Measurements from ENCODE around the gene TOB1.
"Not testable (repeated sequence)": the region's sequence is repeated elsewhere in the genome, so short reads cannot be mapped to it uniquely, and the experiment has no call there.

The TOB1 gene

GRCh38 chr17:50867363-50868139, 1.4 kb upstream of the TOB1 start:
- DNase-seq, result peak; percentile 94

- DNase-seq, result peak; percentile 74
These were observed 802 bp upstream of the TOB1 start for GRCh38 chr17:50866950-50867362.

DNA sequence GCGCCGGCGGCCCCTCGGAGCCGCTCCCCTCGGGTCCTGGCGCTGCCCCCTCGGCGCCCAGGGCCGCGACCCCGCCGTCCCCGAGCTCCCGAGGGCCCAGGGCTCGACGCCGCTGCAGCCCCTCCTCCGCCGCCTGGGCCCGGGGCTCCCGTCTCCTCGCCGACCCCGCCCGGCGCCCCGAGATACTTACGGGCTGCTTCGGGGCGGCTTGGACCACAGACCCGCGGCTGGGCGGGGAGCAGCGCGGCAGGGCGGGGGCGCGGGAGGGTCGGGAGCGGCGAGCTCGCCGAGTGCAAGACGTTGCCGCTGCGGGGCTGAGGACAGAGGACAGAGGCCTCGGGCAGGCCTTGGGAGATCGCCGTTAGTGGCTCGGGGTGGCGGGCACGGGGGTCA, 290 bp downstream of the TOB1 start:
- DNase-seq, result no peak

GRCh38 chr17:50865060-50865867, 890 bp downstream of the TOB1 start:
- peak; percentile 32 for DNase-seq

DNA sequence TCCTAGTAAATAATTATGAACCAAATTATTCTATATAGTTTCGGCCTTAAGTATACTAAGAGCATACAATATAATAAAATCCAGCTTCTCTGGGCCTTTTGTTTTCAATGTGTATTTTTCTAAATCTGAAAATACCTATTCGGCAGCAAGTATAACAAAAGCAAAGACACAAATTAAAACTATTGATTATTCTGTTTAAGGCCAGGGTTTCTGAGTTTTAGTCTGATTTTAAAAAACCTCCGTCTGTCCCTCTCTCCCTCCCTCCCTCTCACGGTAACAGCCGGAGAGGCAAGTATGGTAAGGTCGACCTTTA, 1.5 kb downstream of the TOB1 start:
- DNase-seq, result no peak

GRCh38 chr17:50863931-50864330, 2.2 kb downstream of the TOB1 start:
- DNase-seq, result no peak

DNA sequence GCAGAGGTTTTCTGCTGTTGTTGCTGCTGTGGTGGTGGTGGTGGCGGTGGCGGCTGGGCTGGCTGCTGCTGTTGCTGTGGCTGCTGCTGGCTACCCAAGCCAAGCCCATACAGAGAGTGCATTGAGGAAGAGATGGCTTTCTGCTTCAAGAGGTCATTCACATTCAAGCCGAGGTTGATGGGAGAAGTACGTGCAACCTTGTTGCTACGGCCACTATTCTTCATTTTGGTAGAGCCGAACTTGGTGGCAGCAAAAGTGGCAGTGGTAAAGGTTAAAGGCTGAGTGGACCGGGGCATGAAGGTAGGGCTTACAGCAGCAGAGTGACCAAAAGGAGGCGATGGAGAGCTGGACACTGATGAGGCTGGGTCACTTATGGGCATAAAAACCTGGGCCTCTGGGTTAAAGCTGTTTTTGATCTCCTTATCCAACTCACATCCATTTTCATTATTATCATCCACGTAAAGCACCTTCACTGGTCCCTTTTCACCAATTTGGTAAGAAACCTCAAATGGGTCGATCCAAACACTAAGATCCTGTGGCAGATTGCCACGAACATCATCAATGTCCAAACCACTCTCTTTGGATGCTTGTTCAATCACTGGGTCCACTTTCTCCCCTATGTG, 2.8 kb downstream of the TOB1 start:
- DNase-seq, result peak; percentile 36

DNA sequence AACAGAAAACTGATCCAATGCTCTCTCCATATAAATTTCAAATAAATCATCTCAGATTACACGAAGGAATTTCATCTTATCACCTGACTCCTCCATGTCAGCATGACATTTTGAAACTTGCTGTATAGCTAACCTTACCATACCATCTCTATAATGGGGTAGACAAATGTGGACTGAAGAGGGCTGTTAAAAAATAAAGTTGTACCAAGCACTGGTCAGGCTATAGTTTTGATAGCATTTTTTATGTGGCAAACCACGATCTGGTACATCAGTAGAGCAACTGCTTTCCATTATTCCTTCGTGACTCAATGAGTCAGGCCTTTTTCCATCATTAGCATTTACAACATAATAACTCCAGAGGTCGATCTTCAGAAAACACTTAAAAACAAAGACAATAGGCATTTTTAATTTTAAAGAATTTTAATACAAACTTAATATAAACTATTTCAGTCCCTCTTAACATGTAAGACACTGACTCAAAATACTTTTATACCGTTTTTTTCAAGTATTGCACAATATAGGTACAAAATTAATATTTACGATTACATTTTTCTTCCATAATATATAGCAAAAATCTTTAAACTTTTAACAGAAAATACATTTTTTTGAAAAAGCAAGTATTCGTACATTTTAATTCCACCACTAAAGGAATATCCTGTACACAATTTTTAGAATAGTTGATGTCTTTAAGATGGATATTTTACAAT, 4.2 kb downstream of the TOB1 start:
- DNase-seq, result no peak

GRCh38 chr17:50861334-50861676, 4.8 kb downstream of the TOB1 start:
- DNase-seq, result no peak

GRCh38 chr17:50859727-50860126, 6.4 kb downstream of the TOB1 start:
- not testable (repeated sequence) for DNase-seq

DNA sequence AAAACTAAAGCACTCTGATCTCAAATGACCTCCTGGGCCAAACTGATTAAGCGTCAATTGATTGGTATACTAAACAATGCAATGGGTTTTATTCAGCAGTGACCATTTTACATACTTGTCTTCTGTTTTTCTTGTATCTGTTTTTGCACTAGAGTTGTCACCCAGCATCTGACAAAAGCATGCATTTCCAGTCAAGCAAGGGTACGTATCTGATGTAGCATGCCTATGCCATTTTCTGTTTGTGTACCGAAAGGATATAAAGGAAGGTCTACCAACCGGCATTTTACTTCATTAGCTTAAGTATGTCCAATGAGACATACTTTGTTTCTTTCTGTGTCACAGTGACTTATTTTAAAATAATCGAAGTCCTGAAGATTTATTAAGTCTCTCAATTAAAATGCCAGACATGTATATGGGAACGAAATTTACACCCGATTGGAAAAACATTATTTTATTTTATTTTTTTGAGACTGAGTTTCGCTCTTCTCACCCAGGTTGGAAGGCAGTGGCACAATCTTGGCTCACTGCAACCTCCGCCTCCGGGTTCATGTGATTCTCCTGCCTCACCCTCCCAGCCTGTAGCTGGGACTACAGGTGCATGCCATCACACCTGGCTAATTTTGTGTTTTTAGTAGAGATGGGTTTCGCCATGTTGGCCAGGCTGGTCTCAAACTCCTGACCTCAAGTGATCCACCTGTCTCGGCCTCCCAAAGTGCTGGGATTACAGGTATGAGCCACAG, 7.5 kb downstream of the TOB1 start:
- no peak for DNase-seq

- DNase-seq, result no peak
These were observed 9.7 kb downstream of the TOB1 start for GRCh38 chr17:50856431-50856830.

GRCh38 chr17:50855708-50856330, 10.3 kb downstream of the TOB1 start:
- DNase-seq, result no peak

DNA sequence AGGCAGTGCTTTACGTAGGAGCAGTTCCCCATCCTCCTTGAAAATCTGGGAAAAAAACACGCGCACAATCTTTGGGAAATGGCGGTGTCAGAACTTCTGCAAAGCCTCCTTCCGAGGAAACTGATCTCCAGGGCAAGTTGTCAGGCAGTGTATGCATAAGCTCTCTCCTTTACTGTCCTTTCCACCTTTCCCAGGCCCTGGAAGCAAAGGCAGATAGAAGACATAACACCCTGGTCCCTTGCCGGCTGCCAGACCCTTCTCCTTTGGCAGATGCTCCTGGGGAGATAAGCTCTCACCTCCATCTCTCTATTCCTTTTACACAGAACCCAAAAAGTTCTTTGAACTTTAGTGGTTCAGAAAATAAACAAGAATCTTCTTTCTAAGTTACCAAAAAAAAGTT, 12.4 kb downstream of the TOB1 start:
- DNase-seq, result no peak

GRCh38 chr17:50853015-50853615, 13.0 kb downstream of the TOB1 start:
- DNase-seq, result no peak

DNA sequence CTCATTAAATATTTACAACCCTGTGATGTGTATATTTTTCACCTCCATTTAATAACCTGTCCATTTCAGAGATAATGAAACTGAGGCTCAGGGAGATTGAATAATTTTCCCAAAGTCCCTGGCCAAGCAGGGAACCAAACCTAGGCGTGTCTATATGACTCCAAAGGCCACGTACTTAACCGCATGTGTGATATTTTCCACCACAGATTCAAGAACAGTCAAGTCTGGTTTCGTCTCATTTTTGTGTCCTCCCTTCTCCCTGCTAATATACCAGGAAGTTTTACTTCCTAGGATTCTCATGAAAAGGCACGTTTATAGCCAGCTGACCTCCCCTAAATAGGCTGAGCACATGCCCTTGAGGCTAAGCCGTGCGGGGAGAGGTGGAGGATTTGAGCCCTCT, 15.5 kb downstream of the TOB1 start:
- DNase-seq, result no peak

GRCh38 chr17:50848711-50849110, 17.4 kb downstream of the TOB1 start:
- DNase-seq, result no peak

- DNase-seq, result no peak
These were observed 18.1 kb downstream of the TOB1 start for GRCh38 chr17:50848039-50848438.

- DNase-seq, result no peak
These were observed 18.6 kb downstream of the TOB1 start for GRCh38 chr17:50847566-50847965.

DNA sequence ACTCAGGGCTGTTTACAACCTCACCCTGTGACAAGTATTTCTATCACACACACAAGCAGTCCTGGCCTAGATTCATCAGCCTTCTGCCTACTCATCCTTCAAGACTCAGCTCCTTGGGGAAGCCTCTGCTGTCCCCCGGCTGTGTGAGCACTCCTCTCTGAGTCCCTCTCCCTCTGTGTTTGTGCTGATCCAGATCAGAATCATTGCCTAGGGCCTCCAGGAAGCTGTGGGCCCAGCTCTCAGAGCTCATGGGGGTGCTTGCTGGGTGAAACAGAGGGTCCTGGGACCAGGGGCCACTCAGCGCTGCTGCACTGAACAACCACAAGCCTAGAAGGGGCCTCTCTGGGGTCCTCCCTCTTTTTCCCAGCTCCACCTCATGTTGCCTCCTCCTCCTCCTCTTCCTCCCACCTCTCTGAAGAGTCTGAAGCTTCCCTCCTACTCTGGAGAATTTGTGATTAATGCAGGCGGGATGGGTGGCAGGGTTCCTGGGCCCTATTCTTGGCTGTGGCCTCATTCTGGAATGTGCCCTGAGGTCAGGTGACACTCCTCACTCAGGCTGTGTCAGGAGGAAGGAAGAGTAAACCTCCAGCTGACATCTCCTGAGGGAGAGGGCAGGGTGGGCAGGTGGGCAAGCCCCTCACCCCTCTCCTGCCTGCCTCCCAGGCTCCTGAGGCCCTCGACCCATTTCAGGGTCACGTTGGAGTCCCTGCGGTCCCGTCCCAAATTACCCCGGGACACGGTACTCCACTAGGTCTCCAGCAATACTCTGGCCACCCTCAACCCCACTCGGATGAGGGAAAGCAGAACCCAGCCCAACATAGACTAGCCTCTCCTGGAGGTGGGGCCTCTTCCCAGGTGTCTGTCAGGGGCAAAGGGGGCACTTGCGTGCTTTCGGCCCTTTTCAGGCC, 20.7 kb downstream of the TOB1 start:
- no peak for DNase-seq
